Thymus (tissue), 11 donors: ENCODE results near the gene GRB2. TPM values are rescaled to one million over a fixed set of nuclear protein-coding genes. Genes with fewer than 3 reads are reported as not detected.

Experiments used
- DNase-seq, 9 donors: peaks; one replicate each; pipeline ENCODE4 v3.0.0-alpha.2; 2013; ENCODE audit warnings: low spot score in 9 of 9, low read depth in 6 of 9, missing footprints in 1 of 9
- H3K27ac ChIP-seq, 2 donors: one replicate each; pipeline ENCODE4 v1.5.1; 2013; ENCODE audit warnings: control low read depth in 1 of 2, low read depth in 1 of 2, low read length in 1 of 2, mild to moderate bottlenecking in 1 of 2, moderate library complexity in 1 of 2
- H3K27me3 ChIP-seq, 2 donors: one replicate each; pipeline ENCODE4 v1.5.1; 2013; ENCODE audit warnings: low read length in 1 of 2; ENCODE audit not compliant: control insufficient read depth in 2 of 2, insufficient read depth in 1 of 2
- H3K36me3 ChIP-seq, 2 donors: one replicate each; pipeline ENCODE4 v1.5.1; 2013; ENCODE audit warnings: low read length in 1 of 2, mild to moderate bottlenecking in 1 of 2, moderate library complexity in 1 of 2; ENCODE audit not compliant: control insufficient read depth in 2 of 2, insufficient read depth in 2 of 2
- H3K4me1 ChIP-seq, 2 donors: one replicate each; pipeline ENCODE4 v1.5.1; 2013; ENCODE audit warnings: low read length in 2 of 2; ENCODE audit not compliant: control insufficient read depth in 2 of 2, insufficient read depth in 2 of 2
- H3K4me3 ChIP-seq, 2 donors: one replicate each; pipeline ENCODE4 v1.5.1; 2013; ENCODE audit warnings: low read length in 2 of 2, control low read depth in 1 of 2, mild to moderate bottlenecking in 1 of 2
- H3K9me3 ChIP-seq, 2 donors: one replicate each; pipeline ENCODE4 v1.5.1; 2013; ENCODE audit warnings: low read length in 1 of 2, mild to moderate bottlenecking in 1 of 2; ENCODE audit not compliant: control insufficient read depth in 2 of 2, insufficient read depth in 1 of 2
- WGBS: extraction: QIAGEN DNeasy Blood & Tissue Kit; methylation state at CpG from one replicate; pipeline ENCODE4 v1.1.7; 2013; 5-methylcytosine and 5-hydroxymethylcytosine counted together
- polyA plus RNA-seq: library from polyadenylated mRNA; stranded (reverse); fragments of 200-250 nt; gene quantifications from one replicate; pipeline ENCODE4 v1.2.3, GENCODE V29; 2013
- total RNA-seq: library from RNA; stranded (reverse); fragments of 120-200 nt; gene quantifications from one replicate; pipeline ENCODE4 v1.2.4, GENCODE V29; 2013
- donor health status: healthy.

Gene GRB2
- total and polyA plus RNA-seq, 2 donors: 65.1 to 79.4 TPM

- no peak for DNase-seq
- Histone ChIP-seq H3K27ac (no peak overlapping the region), H3K4me3 (no peak overlapping the region), H3K9me3 (no peaks in the 10 kb centered on the region), H3K36me3 (peaks cover 0 to 15% of the 10 kb centered on the region in 2 donors), H3K4me1 (peaks cover 20 to 36% of the 10 kb centered on the region in 2 donors), H3K27me3 (no peaks in the 10 kb centered on the region)
- 94% methylated on average over 1 of the region's 1 CpG for WGBS
Observed at GRCh38 chr17:75367312-75367711, 38.2 kb downstream of the GRB2 start.

- H3K9me3 ChIP-seq: no peaks in the 10 kb centered on the region
- peaks cover 19 to 28% of the 10 kb centered on the region in 2 donors for H3K4me1 ChIP-seq
- no peak overlapping the region for H3K4me3 ChIP-seq
- 88% methylated on average over 6 of the region's 6 CpGs for WGBS
- no peaks in the 10 kb centered on the region for H3K27me3 ChIP-seq
- H3K27ac ChIP-seq: no peak overlapping the region
- no peak for DNase-seq
- peaks cover 0 to 14% of the 10 kb centered on the region in 2 donors for H3K36me3 ChIP-seq
Observed at GRCh38 chr17:75366432-75366831, 39.0 kb downstream of the GRB2 start.

GRCh38 chr17:75365931-75366275 lies 39.6 kb downstream of the GRB2 start:
- Histone ChIP-seq H3K36me3 (peaks cover 0 to 11% of the 10 kb centered on the region in 2 donors), H3K9me3 (no peaks in the 10 kb centered on the region), H3K4me3 (no peak overlapping the region), H3K4me1 (peaks cover 22 to 26% of the 10 kb centered on the region in 2 donors), H3K27me3 (no peaks in the 10 kb centered on the region), H3K27ac (peak overlapping the region in 1 of 2 donors; percentile 78)
- DNase-seq: no peak
- WGBS: 84% methylated on average over 6 of the region's 6 CpGs

GRCh38 chr17:75365009-75365930 lies 40.2 kb downstream of the GRB2 start:
- no peaks in the 10 kb centered on the region for H3K9me3 ChIP-seq
- H3K36me3 ChIP-seq: peaks cover 0 to 6% of the 10 kb centered on the region in 2 donors
- H3K4me1 ChIP-seq: peaks cover 28 to 31% of the 10 kb centered on the region in 2 donors
- DNase-seq: peak in 1 of 9 donors; percentile 42
- H3K27ac ChIP-seq: peak overlapping the region; percentile 3 to 78
- no peaks in the 10 kb centered on the region for H3K27me3 ChIP-seq
- H3K4me3 ChIP-seq: no peak overlapping the region
- 55% methylated on average over 8 of the region's 8 CpGs for WGBS

GRCh38 chr17:75364078-75364477 lies 41.4 kb downstream of the GRB2 start:
- 94% methylated on average over 2 of the region's 2 CpGs for WGBS
- H3K27me3 ChIP-seq: no peaks in the 10 kb centered on the region
- H3K36me3 ChIP-seq: peaks cover 0 to 4% of the 10 kb centered on the region in 2 donors
- H3K4me3 ChIP-seq: no peak overlapping the region
- H3K9me3 ChIP-seq: no peaks in the 10 kb centered on the region
- no peak overlapping the region for H3K27ac ChIP-seq
- DNase-seq: no peak
- peaks cover 28 to 35% of the 10 kb centered on the region in 2 donors for H3K4me1 ChIP-seq

- peaks cover 28 to 29% of the 10 kb centered on the region in 2 donors for H3K4me1 ChIP-seq
- no peak overlapping the region for H3K27ac ChIP-seq
- 72% methylated on average over 2 of the region's 2 CpGs for WGBS
- no peaks in the 10 kb centered on the region for H3K9me3 ChIP-seq
- H3K4me3 ChIP-seq: no peak overlapping the region
- H3K27me3 ChIP-seq: no peaks in the 10 kb centered on the region
- H3K36me3 ChIP-seq: peaks cover 0 to 2% of the 10 kb centered on the region in 2 donors
- no peak for DNase-seq
Observed at GRCh38 chr17:75361996-75362395, 43.5 kb downstream of the GRB2 start.

GRCh38 chr17:75361344-75361743 lies 44.1 kb downstream of the GRB2 start:
- Histone ChIP-seq H3K4me3 (no peak overlapping the region), H3K27ac (peak overlapping the region in 1 of 2 donors; percentile 4), H3K36me3 (peaks cover 4 to 5% of the 10 kb centered on the region in 2 donors), H3K4me1 (peaks cover 26 to 28% of the 10 kb centered on the region in 2 donors), H3K27me3 (no peaks in the 10 kb centered on the region), H3K9me3 (no peaks in the 10 kb centered on the region)
- DNase-seq: no peak
- 65% methylated on average over 3 of the region's 3 CpGs for WGBS

- H3K36me3 ChIP-seq: peaks cover 4 to 9% of the 10 kb centered on the region in 2 donors
- no peak overlapping the region for H3K4me3 ChIP-seq
- no peak overlapping the region for H3K27ac ChIP-seq
- peaks cover 14 to 24% of the 10 kb centered on the region in 2 donors for H3K4me1 ChIP-seq
- peaks cover 0 to 17% of the 10 kb centered on the region in 2 donors for H3K9me3 ChIP-seq
- H3K27me3 ChIP-seq: no peaks in the 10 kb centered on the region
- DNase-seq: no peak
- 92% methylated on average over 9 of the region's 9 CpGs for WGBS
Observed at GRCh38 chr17:75356260-75356937, 49.1 kb downstream of the GRB2 start.

GRCh38 chr17:75353176-75353575 lies 52.3 kb downstream of the GRB2 start:
- Histone ChIP-seq H3K27ac (no peak overlapping the region), H3K36me3 (peaks cover 9% of the 10 kb centered on the region in 2 donors), H3K4me3 (no peak overlapping the region), H3K27me3 (no peaks in the 10 kb centered on the region), H3K9me3 (peaks cover 0 to 17% of the 10 kb centered on the region in 2 donors), H3K4me1 (peaks cover 18 to 47% of the 10 kb centered on the region in 2 donors)
- DNase-seq: no peak
- WGBS: 93% methylated on average over 8 of the region's 8 CpGs
